ENCODE results near the gene TDP2.
A peak's percentile ranks its signal among the peaks of the same experiment; 100 is the strongest.
"Not testable (repeated sequence)": the region's sequence is repeated elsewhere in the genome, so short reads cannot be mapped to it uniquely, and the experiment has no call there.

TDP2 gene, protein sequence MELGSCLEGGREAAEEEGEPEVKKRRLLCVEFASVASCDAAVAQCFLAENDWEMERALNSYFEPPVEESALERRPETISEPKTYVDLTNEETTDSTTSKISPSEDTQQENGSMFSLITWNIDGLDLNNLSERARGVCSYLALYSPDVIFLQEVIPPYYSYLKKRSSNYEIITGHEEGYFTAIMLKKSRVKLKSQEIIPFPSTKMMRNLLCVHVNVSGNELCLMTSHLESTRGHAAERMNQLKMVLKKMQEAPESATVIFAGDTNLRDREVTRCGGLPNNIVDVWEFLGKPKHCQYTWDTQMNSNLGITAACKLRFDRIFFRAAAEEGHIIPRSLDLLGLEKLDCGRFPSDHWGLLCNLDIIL

DNA sequence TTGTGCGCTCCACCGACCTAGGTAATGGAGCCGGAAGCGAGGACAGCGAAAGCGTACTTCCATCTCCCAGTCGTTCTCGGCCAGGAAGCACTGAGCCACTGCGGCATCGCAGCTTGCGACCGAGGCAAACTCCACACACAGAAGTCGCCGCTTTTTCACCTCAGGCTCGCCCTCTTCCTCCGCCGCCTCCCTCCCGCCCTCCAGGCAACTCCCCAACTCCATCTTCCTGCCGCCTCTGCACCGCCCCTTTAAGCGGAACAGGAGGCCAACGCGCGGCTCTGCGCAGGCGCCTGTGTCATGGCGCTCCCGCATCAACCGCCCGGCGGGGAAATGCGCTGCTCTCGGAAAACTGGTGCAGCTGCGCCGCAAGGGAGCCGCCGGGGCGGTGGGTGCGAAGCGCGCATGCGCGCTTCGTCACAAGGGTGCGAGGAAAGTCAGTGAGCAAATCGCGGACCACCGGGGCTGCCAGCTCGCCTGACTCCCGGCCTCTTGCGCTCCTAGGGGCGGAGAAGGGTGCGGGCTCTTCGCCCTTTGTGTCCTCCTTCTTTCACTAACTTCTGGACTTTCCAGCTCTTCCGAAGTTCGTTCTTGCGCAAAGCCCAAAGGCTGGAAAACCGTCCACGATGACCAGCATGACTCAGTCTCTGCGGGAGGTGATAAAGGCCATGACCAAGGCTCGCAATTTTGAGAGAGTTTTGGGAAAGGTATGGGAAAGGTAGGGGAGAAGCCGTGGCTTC is at the start of gene TDP2, which contains the start of gene ACOT13:
Gene TDP2, minus strand, starts transcription at position 259 of the 737 bp plus-strand sequence. Its CDS starts 37 bp downstream, at position 222.
Gene ACOT13, plus strand, starts transcription at position 437 of the 737 bp plus-strand sequence. Its CDS starts 187 bp downstream, at position 624.
- peak; percentile 99 for DNase-seq

DNA sequence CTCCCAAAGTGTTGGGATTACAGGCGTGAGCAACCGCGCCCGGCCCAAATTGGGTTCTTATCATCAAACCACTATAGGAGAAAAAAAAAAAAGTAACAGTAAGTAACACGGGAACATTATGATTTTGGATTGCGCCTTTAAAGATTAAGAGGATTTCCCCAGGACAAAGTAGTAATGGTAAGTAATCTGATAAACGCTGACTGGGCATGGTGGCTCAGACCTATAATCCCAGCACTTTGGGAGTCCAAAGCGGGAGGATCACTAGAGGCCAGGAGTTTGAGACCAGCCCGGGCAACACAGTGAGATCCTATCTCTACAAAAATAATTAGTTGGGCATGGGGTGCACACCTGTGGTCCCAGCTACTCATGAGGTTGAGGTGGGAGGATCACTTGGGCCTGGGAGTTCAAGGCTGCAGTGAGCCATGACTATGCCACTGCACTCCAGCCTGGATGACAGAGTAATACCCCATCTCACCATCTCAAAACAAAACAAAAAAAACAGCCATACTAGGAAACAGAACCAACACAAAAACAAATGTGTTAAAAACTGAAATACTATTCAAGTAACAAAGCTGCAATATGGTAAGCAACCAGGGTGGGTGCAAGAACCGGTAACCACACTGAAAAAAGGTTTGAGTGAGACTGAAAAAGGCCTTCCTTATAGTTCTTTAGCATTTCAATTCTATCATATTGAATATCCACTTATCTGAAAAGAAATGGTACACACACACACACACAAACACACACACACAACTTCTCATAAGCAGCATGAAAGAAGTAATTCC is 44.0 kb upstream of the TDP2 start:
- no peak for DNase-seq

DNA sequence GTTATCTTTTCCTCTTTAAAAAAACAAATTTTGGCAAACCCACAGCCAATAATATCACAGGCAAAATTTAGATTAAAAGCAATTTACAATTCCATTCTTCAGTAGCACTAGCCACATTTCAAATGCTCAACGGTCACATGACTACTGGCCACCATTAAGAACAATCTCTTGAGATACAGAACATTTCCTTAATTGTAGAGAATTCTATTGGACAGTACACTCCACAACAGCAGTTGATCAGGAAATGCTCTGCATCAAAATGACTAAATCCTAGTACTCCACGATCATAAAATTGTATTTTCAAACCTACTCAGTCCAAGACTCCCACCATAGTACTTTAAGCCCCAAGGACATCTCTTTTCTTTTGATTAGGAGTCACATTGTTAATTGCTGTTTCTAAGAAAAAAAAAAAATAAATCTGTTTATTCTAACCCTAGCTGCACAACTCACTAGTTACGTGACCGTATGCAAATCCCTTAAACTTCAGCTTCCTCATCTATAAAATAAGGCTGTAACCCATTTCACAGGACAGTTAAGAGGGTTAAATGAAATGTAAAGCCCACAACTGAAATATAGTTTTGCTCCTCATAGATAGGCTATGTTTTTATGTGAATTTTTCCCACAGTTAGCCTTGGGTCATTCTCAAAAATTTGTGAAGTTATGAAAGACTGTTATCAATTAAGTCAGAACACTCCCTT is 42.5 kb upstream of the TDP2 start:
- no peak for DNase-seq

DNA sequence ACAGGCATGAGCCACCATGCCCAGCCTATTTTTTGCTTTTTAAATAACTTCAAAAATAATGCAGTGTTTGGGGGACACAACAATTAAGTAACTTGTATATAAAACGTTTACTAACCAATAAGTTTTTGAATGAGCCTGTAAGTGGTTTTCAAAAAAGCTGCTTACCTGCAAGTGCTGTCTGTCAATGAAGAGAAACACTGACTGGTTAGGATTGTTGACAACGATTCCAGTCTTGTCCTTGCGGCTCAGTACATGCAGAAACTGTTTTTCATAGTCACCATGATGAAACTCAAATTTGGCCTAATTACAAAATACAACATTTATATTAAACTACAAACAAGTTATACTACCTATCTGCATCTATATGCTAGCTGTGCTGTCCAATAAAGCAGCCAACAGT is 41.9 kb upstream of the TDP2 start:
- no peak for DNase-seq

DNA sequence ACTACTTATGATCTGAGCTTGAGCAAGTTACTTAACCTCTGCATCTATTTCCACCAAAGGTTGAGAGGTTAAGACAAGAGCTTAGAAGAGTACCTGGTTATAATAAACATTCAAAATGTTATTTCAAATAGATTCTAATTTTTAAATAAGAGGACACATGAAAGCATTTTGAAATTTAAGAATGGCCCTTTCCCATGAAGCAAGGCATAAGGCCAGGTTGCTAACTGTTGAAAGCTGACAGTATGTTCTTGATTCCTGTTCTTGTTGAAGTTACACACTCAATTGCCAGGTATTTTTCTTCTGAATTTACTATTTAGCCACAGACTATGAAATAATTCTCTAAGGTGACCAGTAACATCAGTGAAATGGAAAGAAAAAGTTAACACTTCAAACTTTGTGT is 37.8 kb upstream of the TDP2 start:
- DNase-seq: no peak

DNA sequence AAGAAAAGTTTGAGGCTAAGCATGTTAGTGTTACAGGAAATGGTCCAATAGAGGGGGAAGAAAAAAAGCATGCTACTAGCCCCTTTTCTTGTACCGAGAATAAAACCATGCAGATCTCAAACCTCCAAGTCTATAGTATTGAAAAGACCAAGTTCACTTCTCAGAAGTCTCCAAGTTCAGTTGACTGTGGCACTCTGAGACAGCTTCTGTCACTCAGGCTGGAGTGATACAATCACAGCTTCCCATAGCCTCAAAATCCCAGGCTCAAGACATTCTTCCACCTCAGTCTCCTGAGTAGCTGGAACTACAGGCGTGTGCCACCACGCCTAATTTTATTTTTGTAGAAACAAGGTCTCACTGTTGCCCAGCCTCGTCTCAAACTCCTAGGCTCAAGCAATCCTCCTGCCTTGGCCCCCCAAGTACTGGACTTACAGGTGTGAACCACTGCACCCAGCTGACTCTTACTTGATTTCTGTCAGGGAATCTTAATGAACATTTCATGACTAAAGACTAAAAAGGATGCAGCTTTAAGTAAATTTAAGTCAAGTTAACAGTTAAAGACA is 36.1 kb upstream of the TDP2 start:
- no peak for DNase-seq

DNA sequence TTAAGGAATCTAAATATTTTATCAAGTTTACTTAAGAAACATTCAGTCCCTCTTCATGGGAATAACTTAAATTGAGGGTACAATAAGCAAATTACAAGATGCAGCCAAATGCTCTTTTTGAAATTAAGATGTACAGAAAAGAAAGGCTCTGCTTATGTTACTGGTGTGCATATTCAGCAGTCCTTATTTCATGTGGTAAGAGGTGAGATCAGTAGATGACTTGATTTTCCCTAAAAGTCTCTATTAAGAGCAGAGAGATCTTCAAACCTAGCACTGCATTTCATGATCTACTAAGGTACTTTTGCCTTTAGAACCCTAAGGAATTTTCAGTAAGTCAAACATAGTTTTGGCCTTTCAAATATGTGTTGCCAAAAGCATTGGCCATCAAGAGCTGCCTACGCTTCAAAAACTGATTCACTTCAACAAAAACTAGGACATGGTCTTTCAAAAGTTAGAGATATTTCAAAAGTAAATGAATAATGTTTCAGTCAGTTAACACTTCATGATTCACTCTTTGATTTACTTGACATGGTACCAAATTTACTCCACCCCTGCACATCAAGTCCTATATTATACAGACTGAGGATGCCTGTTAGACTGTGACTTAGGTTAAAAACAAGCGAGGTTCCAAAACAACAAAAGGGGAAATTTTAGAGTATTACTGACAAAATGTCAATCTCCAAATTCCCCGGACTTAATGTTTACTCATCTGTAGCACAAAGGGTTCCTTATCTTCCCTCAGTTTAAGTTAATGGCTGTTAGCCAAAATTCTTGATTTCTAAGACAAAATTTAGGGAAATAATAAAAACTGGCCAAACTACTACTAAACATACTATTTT is 33.0 kb upstream of the TDP2 start:
- DNase-seq: no peak

DNA sequence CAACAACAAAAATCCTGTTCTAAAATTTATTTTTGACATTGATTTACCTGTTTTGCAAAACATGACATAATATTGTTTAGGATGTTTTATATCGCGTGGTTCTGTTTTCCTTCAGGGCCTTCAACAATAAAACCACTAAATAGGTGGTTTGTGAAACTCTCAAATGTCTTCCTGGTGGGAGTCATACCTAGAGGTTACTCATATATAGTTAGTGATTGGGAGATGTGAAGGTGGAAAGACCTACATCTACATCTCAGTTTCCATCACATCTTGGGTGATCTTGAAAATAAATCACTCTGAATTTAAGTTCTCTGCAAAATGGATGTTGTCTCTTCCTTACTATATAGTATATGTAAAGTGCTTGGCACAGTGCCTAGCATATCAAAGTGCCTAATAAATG is 29.4 kb upstream of the TDP2 start:
- DNase-seq: no peak

DNA sequence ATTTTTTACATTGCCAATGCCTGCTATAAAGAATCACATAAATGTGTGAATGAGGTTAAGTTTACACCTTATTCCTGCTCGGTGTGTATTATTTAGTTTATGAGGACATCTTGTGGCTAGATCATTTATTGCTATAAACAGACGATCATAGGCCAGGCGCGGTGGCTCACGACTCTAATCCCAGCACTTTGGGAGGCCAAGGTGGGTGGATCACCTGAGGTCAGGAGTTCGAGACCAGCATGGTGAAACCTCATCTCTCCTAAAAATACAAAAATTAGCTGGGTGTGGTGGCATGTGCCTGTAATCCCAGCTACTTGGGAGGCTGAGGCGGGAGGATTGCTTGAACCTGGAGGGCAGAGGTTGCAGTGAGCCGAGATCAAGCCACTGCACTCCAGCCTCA is 28.9 kb upstream of the TDP2 start:
- not testable (repeated sequence) for DNase-seq

DNA sequence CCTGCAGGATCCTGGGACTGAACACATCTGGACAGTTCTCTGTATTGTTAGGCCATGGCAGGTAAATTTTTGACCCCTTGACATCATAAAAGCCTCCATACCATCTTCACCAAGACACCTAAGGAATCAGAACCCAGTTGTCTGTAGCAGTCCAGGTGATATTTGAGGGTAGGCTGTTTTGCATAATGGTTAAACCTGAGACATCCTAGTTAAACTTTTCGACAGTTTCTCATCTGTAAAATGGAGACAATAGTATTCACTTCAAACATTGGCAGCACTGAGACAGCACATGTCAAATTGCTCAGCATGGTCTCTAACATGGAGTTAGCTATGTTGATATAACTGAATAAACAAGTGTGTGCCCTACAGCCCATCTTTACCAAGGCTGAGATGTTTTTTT is 27.5 kb upstream of the TDP2 start:
- DNase-seq: no peak

DNA sequence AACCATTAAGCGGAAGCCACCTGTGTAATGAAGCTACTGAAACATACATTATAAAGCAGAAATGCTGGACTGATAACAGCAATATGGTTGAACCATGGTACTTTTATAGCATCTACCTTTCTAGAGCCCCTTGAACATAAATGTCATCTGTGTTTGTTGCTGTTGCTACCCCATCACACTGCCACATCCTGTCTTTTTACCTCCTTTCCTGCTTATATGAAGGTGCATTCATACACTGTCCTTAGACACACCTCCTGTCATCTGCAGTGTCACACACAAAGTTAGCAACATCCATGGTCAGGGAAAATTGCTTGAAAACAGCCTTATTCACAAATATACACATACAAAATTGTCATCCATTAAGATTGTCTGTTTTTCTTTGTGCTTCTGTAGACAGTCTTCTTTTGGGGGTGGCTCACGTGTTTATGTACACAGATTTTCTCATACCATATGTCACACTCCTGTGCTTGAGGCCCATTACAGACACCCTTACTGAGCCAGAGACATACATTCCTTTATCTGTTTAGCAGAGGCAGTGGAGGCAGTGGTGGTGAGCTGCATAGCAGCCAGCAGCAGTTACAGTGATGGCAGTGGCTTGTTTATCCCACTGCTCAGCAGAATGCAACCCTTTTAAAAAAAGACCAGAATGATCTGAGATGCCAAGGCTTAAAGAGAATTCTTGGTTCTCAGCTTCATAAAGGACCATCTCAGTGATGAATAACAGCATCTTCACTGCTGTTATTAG is 26.3 kb upstream of the TDP2 start:
- no peak for DNase-seq

DNA sequence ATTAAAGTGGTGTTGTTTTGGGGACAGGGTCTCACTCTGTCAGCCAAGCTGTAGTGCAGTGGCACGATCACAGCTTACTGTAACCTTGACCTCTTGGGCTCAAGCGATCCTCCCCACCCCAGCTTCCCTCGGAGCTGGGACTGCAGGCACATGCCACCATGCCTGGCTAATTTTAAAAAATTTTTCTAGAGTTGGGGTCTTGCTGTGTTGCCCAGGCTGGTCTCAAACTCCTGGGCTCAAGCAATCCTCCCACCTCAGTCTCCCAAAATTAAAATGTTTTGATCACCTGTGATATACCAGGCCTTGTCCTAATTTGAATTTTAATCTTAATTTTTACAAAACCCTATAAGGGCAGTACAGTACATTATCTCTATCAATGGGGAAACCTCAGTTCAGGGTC is 25.7 kb upstream of the TDP2 start:
- no peak for DNase-seq

DNA sequence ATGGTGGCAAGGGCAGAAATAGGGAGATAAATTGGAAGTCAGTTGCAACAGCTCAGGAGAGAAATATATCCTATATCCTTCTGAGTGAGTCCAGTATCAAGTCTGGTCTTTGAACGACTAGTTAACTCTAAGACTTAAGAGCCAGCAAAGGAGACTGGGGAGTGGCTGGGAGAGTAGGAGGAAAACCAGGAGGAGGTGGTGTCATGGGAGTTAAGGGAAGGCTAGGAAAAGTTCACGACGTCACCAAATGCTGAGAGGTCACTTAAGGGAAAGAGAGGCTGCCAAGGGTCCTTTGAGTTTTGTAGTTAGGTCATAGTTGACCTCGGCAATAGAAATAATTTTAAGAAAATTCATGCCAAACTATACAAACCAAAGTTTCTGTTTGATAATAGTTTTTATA is 25.3 kb upstream of the TDP2 start:
- no peak for DNase-seq

DNA sequence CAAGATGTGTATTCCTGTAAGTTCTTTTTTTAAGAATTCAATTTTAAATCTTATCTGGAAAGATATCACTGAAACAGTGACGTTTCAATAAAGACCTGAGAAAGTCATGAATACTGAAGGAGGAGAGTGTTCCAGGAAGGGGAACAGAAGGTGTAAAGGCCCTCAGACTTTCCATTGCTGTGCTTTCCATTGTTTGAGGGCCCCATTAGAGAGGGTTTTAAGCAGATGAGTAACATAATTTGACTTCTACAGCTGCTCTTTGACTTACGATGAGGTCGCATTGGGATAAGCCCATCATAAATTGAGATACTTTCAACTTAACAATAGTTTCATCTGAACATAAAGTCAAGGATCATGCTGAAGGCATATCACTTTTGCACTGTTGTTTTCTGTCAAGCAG is 24.9 kb upstream of the TDP2 start:
- DNase-seq: no peak

DNA sequence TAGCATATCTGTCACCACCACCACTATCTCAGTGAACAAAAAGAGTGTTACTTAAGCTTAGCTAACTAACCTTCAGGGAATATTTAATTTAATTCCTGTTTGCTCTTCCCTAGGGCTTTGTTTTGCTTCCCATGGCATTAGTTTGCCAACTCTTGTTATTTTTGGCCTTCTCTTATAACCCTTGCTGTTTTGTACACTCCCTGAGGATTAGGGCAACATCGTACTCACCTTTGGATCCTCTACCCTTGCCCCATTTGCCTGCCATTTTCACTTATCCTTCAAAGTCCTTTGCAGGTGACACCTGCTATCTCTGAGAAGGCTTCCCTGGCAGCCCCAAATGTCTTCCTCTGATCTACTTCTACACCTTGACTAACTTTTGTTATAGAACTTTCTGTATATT is 23.9 kb upstream of the TDP2 start:
- DNase-seq: no peak

DNA sequence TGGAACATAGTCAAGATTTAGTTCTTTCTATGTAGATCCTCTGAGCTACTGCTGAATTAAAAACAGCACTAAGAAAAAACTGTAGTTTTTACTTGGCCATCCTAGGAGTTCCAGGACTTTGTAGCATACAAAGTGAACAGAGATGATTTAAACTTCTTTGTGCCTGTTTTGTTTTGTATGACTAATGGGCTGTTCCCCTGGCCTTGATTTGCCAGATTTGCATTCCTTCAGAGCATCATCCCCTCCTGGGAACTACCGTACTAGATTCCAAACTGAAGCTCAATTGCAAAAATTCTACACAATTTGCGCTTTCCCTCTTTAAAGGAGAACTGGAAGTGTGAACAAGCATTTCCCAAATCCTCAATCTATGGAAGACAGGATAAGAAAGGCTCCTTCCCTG is 23.3 kb upstream of the TDP2 start:
- DNase-seq: no peak

DNA sequence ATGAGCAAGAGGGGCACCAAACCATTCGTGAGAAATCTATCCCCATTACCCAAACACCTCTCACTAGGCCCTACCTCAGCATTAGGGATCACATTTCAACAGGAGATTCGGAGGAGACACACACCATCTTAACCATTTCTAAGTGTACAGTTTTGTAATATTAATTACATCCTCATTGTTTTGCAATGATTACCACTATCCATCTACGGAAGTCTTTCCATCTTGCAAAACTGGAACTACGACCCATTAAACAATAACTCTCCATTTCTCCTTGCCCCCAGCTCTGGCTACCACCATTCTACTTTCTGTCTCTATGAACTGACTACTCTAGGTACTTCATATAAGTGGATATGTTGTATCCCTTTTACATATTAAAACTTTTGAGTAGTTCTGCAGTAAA is 20.2 kb upstream of the TDP2 start:
- no peak for DNase-seq

DNA sequence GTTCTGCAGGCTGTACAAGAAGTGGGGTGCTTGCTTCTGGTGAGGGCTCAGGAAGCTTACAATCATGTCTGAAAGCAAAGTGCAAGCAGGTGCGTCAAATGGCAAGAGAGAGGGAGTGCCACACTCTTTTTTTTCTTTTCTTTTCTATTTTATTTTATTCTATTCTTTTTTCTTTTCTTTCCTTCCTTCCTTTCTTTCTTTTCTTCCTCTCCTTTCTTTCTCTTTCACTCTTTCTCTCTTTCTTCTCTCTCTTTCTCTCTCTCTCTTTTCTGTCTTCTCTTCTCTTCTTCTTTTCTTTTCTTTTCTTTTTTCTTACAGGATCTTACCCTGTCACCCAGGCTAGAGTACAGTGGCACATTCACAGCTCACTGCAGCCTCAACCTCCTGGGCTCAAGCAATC is 19.7 kb upstream of the TDP2 start:
- no peak for DNase-seq

DNA sequence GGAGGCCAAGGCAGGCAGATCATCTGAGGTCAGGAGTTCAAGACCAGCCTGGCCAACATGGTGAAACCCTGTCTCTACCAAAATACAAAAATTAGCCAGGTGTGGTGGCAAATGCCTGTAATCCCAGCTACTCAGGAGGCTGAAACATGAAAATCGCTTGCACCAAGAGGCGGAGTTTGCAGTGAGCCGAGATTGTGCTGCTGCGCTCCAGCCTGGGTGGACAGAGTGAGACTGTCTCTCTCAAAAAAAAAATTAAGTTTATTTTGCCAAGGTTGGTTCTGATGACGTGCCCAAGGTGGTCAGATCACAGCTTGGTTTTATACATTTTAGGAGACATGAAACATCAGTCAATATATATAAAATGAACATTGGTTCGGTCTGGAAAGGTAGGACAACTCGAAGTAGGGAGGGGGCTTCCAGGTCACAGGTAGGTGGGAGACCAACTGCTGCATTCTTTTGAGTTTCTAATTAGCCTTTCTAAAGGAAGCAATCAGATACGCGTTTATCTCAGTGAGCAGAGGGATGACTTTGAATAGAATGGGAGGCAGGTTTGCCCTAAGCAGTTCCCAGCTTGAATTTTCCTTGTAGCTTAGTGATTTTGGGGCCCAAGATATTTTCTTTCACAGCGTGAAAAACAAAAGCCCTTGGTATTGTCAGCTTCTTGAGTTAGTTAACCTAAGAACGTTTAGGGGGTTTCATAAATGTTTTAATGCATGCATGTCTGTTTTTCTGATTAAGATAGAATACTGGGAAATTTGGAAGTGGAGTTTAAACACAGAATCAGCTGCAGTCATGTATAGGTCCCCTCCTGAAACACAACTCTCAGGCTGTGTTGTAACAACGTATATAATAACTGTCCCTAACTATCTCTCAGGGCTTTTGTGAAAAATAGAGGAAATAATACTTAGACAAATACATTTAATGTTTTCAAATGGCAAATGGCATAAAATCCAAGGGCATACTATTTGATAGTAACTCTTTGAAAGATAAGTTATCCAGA is 16.9 kb upstream of the TDP2 start:
- DNase-seq: no peak

DNA sequence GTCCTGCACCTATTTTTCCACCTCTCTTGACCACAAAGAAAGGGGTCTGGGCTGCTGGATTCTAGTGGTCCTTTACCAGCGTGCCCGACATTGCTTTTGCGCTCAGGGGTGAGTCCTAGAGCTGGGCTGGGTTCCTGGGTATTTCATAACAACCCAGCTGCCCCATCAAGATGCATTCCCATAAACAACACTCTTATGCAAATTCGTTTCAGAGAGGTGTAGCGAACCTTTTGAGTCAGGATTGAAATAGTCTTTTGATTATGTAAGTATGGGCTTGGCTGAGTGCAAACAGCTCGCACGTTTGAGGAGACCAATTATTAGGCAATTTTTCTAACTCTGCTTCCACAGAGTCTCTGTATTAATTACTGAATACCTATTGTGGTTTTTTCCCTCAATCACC is 13.9 kb upstream of the TDP2 start:
- DNase-seq: no peak
